WTC11 (cell line): Measurements from ENCODE around the gene GTF3C1. TPM values are rescaled to one million over a fixed set of nuclear protein-coding genes. Genes with fewer than 3 reads are reported as not detected.

Experiments used
- ATAC-seq: fragments of 200-7000 bp; cut with Tn5 transposase; 2 replicates; pipeline ENCODE4 v1.10.0; 2021; ENCODE audit warnings: mild to moderate bottlenecking, moderate library complexity
- CTCF ChIA-PET: fragments of 300-600 bp; sonication (Branson Sonifier 250); formaldehyde crosslinking; loops from one replicate; lab custom pipeline; 2021; ENCODE audit warnings: antibody characterized with exemption; lab: Charles Lee
- POLR2A ChIA-PET: fragments of 350-600 bp; sonication (Branson Sonifier 250); formaldehyde crosslinking; loops from one replicate; lab custom pipeline; 2021; ENCODE audit warnings: antibody characterized with exemption; lab: Charles Lee
- DNase-seq: peaks from one replicate; pipeline ENCODE4 v3.0.0; 2021; ENCODE audit warnings: low spot score
- H3K27ac Mint-ChIP-seq: 2 replicates; pipeline ENCODE4 v1.8.0; 2021; ENCODE audit warnings: mixed read lengths
- H3K27me3 Mint-ChIP-seq: 2 replicates; pipeline ENCODE4 v1.8.0; 2021; ENCODE audit warnings: low read depth, mild to moderate bottlenecking, moderate library complexity, mixed read lengths
- H3K36me3 Mint-ChIP-seq: 2 replicates; pipeline ENCODE4 v1.8.0; 2021; ENCODE audit warnings: mixed read lengths
- H3K4me1 Mint-ChIP-seq: 2 replicates; pipeline ENCODE4 v1.8.0; 2022; ENCODE audit warnings: mixed read lengths
- H3K4me3 Mint-ChIP-seq: 2 replicates; pipeline ENCODE4 v1.8.0; 2021; ENCODE audit warnings: mild to moderate bottlenecking, moderate library complexity, mixed read lengths
- H3K9me3 Mint-ChIP-seq: 2 replicates; pipeline ENCODE4 v1.8.0; 2021; ENCODE audit warnings: mixed read lengths
- CREM ChIP-seq: sonication (generic); formaldehyde crosslinking; IDR thresholded peaks from 2 replicates; pipeline ENCODE4 v1.8.1; 2022; ENCODE audit warnings: mild to moderate bottlenecking, missing genetic modification reagents, moderate library complexity
- ESRRA ChIP-seq: sonication (generic); formaldehyde crosslinking; IDR thresholded peaks from 2 replicates; pipeline ENCODE4 v1.8.1; 2022; ENCODE audit warnings: mild to moderate bottlenecking, missing genetic modification reagents, borderline replicate concordance
- FOXP1 ChIP-seq: sonication (generic); formaldehyde crosslinking; IDR thresholded peaks from 2 replicates; pipeline ENCODE4 v1.8.0; 2022; ENCODE audit warnings: missing genetic modification reagents, mild to moderate bottlenecking, moderate library complexity, borderline replicate concordance
- MXD4 ChIP-seq: fragments of 250-450 bp; sonication (Bioruptor Pico); IDR thresholded peaks from 2 replicates; pipeline ENCODE4 v1.8.0; 2021; ENCODE audit warnings: mild to moderate bottlenecking, moderate library complexity, borderline replicate concordance
- NFATC4 ChIP-seq: fragments of 250-450 bp; sonication (Bioruptor Pico); IDR thresholded peaks from 2 replicates; pipeline ENCODE4 v1.9.0; 2021; ENCODE audit warnings: mild to moderate bottlenecking
- OVOL2 ChIP-seq: fragments of 250-450 bp; sonication (Bioruptor Pico); IDR thresholded peaks from 2 replicates; pipeline ENCODE4 v1.9.0; 2021; ENCODE audit warnings: mild to moderate bottlenecking, borderline replicate concordance
- TCF7 ChIP-seq: sonication (generic); formaldehyde crosslinking; IDR thresholded peaks from 2 replicates; pipeline ENCODE4 v1.8.0; 2022; ENCODE audit warnings: mild to moderate bottlenecking, low read depth, missing genetic modification reagents, moderate library complexity
- ZNF219 ChIP-seq: sonication (generic); formaldehyde crosslinking; IDR thresholded peaks from 2 replicates; pipeline ENCODE4 v1.8.0; 2023; ENCODE audit warnings: missing genetic modification reagents, mild to moderate bottlenecking, borderline replicate concordance
- total RNA-seq: library from RNA; stranded (reverse); gene quantifications from 3 replicates; pipeline ENCODE4 v1.2.3, GENCODE V29; 2021
- TF ChIP-seq, protein P1 (sequence below): fragments of 250-450 bp; sonication (Bioruptor Pico); IDR thresholded peaks from 2 replicates; pipeline ENCODE4 v2.1.2; 2022; ENCODE audit warnings: mild to moderate bottlenecking, moderate library complexity
- TF ChIP-seq, protein P2 (sequence below): sonication (generic); formaldehyde crosslinking; IDR thresholded peaks from 2 replicates; pipeline ENCODE4 v1.8.1; 2023; ENCODE audit warnings: mild to moderate bottlenecking, missing genetic modification reagents, borderline replicate concordance
- TF ChIP-seq, protein P3 (sequence below): fragments of 250-450 bp; sonication (Bioruptor Pico); IDR thresholded peaks from 2 replicates; pipeline ENCODE4 v1.9.0; 2021; ENCODE audit warnings: mild to moderate bottlenecking, borderline replicate concordance
- TF ChIP-seq, protein P4 (sequence below): sonication (generic); formaldehyde crosslinking; IDR thresholded peaks from 2 replicates; pipeline ENCODE4 v1.8.0; 2023; ENCODE audit warnings: mild to moderate bottlenecking, missing genetic modification reagents
- TF ChIP-seq, protein P5 (sequence below): sonication (generic); formaldehyde crosslinking; IDR thresholded peaks from 2 replicates; pipeline ENCODE4 v1.8.1; 2022; ENCODE audit warnings: missing genetic modification reagents, borderline replicate concordance
- TF ChIP-seq, protein P6 (sequence below): sonication (generic); formaldehyde crosslinking; IDR thresholded peaks from 2 replicates; pipeline ENCODE4 v1.8.1; 2023; ENCODE audit warnings: mild to moderate bottlenecking, missing genetic modification reagents, moderate library complexity

Gene GTF3C1
- total RNA-seq, 1 experiment from 2014 or later, result 146 TPM

DNA sequence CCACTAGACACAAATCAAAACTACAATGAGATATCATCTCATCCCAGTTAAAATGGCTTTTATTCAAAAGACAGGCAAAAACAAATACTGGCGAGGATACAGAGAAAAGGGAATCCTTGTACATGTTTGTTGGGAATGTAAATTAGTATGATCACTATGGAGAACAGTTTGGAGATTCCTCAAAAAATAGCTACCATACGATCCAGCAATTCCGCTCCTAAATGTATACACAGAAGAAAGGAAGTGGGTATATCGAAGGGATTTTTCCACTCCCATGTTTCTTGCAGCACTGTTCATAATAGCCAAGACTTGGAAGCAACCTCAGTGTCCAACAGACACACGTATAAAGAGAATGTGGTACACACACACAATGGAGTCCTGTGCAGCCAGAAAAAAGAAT is 35.5 kb upstream of the GTF3C1 start:
- no peak overlapping the region for H3K27ac Mint-ChIP-seq
- DNase-seq (no peak), ATAC-seq (no peak)
- POLR2A ChIA-PET, result no interaction called here
- CTCF ChIA-PET, result no interaction called here
- 0 out of 2 replicates have a peak, but pooled peaks cover 6% of the 10 kb centered on the region for H3K9me3 Mint-ChIP-seq
- H3K27me3 Mint-ChIP-seq, result no peaks in the 10 kb centered on the region
- H3K4me1 Mint-ChIP-seq, result no peaks in the 10 kb centered on the region
- TF ChIP-seq TCF7 (CRISPR knock-in tag), result no peak
- TF ChIP-seq FOXP1 (CRISPR knock-in tag), result no peak
- peaks cover 9% of the 10 kb centered on the region for H3K36me3 Mint-ChIP-seq
- H3K4me3 Mint-ChIP-seq, result no peak overlapping the region

DNA sequence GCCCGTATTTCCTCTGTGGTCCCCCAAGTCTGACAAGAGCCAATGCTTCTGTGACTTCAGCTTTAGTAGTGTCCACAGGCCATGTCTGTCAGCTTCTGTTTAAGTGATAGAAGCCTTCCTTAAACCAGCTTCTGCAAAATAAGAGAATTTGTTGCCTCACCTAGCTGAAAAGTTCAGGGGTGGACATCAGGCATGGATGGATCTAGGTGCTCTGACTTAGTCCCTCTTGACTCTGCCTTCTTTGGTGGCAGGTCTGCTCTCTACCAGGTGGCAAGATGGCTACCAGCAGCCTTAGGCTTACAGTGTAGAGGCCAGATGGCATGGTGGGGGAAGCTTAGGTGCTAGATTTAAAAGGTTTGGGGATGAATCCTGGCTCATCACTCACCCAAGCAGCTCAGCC is 33.9 kb upstream of the GTF3C1 start:
- POLR2A ChIA-PET, result no interaction called here
- H3K4me1 Mint-ChIP-seq, result no peaks in the 10 kb centered on the region

DNA sequence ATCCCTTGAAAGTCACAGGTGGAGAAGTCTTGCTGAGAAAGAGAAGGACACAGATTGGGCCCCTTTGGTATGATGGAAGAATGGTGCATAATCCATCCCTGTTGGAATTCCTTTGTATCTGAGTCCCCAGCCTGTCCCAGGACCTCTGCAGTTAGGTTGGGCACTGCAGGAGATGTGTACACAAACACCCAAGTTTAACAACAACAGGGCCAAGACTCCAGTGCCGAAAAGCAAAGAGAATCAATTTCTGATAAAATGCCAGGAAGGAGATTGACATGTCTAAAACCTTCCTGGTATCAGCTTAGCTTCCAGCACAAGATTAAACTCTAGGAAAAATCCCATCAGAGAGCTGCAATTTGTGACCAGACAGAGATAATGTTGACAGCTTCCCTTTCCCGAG is 33.2 kb upstream of the GTF3C1 start:
- H3K27ac Mint-ChIP-seq, result peak overlapping the region; percentile 40; the same call in 1 of the 2 replicates
- H3K27me3 Mint-ChIP-seq, result no peaks in the 10 kb centered on the region
- no peak overlapping the region for H3K4me3 Mint-ChIP-seq
- H3K36me3 Mint-ChIP-seq, result peaks cover 3% of the 10 kb centered on the region; the same call in 1 of the 2 replicates
- DNase-seq (no peak), ATAC-seq (no peak)
- H3K9me3 Mint-ChIP-seq, result no peaks in the 10 kb centered on the region
- ChIA-PET CTCF (interaction anchor here (0.5 to 0.9 kb wide), 2 partner anchors 57 to 306 kb away, joined by 3 read pairs; no protein-coding TSS in a partner anchor), POLR2A (no interaction called here)
- no peaks in the 10 kb centered on the region for H3K4me1 Mint-ChIP-seq
- TF ChIP-seq ZNF219 (CRISPR knock-in tag), result no peak
- TF ChIP-seq, protein P1, sequence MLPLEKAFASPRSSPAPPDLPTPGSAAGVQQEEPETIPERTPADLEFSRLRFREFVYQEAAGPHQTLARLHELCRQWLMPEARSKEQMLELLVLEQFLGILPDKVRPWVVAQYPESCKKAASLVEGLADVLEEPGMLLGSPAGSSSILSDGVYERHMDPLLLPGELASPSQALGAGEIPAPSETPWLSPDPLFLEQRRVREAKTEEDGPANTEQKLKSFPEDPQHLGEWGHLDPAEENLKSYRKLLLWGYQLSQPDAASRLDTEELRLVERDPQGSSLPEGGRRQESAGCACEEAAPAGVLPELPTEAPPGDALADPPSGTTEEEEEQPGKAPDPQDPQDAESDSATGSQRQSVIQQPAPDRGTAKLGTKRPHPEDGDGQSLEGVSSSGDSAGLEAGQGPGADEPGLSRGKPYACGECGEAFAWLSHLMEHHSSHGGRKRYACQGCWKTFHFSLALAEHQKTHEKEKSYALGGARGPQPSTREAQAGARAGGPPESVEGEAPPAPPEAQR, result no peak
- no peak for TF ChIP-seq OVOL2 (CRISPR knock-in tag)
- TF ChIP-seq, protein P2, sequence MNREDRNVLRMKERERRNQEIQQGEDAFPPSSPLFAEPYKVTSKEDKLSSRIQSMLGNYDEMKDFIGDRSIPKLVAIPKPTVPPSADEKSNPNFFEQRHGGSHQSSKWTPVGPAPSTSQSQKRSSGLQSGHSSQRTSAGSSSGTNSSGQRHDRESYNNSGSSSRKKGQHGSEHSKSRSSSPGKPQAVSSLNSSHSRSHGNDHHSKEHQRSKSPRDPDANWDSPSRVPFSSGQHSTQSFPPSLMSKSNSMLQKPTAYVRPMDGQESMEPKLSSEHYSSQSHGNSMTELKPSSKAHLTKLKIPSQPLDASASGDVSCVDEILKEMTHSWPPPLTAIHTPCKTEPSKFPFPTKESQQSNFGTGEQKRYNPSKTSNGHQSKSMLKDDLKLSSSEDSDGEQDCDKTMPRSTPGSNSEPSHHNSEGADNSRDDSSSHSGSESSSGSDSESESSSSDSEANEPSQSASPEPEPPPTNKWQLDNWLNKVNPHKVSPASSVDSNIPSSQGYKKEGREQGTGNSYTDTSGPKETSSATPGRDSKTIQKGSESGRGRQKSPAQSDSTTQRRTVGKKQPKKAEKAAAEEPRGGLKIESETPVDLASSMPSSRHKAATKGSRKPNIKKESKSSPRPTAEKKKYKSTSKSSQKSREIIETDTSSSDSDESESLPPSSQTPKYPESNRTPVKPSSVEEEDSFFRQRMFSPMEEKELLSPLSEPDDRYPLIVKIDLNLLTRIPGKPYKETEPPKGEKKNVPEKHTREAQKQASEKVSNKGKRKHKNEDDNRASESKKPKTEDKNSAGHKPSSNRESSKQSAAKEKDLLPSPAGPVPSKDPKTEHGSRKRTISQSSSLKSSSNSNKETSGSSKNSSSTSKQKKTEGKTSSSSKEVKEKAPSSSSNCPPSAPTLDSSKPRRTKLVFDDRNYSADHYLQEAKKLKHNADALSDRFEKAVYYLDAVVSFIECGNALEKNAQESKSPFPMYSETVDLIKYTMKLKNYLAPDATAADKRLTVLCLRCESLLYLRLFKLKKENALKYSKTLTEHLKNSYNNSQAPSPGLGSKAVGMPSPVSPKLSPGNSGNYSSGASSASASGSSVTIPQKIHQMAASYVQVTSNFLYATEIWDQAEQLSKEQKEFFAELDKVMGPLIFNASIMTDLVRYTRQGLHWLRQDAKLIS (CRISPR knock-in tag), result no peak
- TF ChIP-seq ESRRA (CRISPR knock-in tag), result no peak
- TF ChIP-seq, protein P3, sequence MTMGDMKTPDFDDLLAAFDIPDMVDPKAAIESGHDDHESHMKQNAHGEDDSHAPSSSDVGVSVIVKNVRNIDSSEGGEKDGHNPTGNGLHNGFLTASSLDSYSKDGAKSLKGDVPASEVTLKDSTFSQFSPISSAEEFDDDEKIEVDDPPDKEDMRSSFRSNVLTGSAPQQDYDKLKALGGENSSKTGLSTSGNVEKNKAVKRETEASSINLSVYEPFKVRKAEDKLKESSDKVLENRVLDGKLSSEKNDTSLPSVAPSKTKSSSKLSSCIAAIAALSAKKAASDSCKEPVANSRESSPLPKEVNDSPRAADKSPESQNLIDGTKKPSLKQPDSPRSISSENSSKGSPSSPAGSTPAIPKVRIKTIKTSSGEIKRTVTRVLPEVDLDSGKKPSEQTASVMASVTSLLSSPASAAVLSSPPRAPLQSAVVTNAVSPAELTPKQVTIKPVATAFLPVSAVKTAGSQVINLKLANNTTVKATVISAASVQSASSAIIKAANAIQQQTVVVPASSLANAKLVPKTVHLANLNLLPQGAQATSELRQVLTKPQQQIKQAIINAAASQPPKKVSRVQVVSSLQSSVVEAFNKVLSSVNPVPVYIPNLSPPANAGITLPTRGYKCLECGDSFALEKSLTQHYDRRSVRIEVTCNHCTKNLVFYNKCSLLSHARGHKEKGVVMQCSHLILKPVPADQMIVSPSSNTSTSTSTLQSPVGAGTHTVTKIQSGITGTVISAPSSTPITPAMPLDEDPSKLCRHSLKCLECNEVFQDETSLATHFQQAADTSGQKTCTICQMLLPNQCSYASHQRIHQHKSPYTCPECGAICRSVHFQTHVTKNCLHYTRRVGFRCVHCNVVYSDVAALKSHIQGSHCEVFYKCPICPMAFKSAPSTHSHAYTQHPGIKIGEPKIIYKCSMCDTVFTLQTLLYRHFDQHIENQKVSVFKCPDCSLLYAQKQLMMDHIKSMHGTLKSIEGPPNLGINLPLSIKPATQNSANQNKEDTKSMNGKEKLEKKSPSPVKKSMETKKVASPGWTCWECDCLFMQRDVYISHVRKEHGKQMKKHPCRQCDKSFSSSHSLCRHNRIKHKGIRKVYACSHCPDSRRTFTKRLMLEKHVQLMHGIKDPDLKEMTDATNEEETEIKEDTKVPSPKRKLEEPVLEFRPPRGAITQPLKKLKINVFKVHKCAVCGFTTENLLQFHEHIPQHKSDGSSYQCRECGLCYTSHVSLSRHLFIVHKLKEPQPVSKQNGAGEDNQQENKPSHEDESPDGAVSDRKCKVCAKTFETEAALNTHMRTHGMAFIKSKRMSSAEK (CRISPR knock-in tag), result no peak
- no peak for TF ChIP-seq MXD4 (CRISPR knock-in tag)
- TF ChIP-seq, protein P4, sequence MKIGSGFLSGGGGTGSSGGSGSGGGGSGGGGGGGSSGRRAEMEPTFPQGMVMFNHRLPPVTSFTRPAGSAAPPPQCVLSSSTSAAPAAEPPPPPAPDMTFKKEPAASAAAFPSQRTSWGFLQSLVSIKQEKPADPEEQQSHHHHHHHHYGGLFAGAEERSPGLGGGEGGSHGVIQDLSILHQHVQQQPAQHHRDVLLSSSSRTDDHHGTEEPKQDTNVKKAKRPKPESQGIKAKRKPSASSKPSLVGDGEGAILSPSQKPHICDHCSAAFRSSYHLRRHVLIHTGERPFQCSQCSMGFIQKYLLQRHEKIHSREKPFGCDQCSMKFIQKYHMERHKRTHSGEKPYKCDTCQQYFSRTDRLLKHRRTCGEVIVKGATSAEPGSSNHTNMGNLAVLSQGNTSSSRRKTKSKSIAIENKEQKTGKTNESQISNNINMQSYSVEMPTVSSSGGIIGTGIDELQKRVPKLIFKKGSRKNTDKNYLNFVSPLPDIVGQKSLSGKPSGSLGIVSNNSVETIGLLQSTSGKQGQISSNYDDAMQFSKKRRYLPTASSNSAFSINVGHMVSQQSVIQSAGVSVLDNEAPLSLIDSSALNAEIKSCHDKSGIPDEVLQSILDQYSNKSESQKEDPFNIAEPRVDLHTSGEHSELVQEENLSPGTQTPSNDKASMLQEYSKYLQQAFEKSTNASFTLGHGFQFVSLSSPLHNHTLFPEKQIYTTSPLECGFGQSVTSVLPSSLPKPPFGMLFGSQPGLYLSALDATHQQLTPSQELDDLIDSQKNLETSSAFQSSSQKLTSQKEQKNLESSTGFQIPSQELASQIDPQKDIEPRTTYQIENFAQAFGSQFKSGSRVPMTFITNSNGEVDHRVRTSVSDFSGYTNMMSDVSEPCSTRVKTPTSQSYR (CRISPR knock-in tag), result no peak
- TF ChIP-seq NFATC4 (CRISPR knock-in tag), result no peak
- TF ChIP-seq, protein P5, sequence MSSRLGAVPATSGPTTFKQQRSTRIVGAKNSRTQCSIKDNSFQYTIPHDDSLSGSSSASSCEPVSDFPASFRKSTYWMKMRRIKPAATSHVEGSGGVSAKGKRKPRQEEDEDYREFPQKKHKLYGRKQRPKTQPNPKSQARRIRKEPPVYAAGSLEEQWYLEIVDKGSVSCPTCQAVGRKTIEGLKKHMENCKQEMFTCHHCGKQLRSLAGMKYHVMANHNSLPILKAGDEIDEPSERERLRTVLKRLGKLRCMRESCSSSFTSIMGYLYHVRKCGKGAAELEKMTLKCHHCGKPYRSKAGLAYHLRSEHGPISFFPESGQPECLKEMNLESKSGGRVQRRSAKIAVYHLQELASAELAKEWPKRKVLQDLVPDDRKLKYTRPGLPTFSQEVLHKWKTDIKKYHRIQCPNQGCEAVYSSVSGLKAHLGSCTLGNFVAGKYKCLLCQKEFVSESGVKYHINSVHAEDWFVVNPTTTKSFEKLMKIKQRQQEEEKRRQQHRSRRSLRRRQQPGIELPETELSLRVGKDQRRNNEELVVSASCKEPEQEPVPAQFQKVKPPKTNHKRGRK (CRISPR knock-in tag), result no peak

More for the DNA sequence above, 33.9 kb upstream of the GTF3C1 start:
- no peak for ATAC-seq
- H3K9me3 Mint-ChIP-seq, result no peaks in the 10 kb centered on the region
- DNase-seq, result no peak
- CTCF ChIA-PET, result interaction anchor here (0.9 kb wide), 1 partner anchor 56 kb away, joined by 3 read pairs; no protein-coding TSS in a partner anchor
- H3K27me3 Mint-ChIP-seq, result no peaks in the 10 kb centered on the region
- no peak overlapping the region for H3K27ac Mint-ChIP-seq
- no peak for TF ChIP-seq CREM (CRISPR knock-in tag)
- TF ChIP-seq, protein P6, sequence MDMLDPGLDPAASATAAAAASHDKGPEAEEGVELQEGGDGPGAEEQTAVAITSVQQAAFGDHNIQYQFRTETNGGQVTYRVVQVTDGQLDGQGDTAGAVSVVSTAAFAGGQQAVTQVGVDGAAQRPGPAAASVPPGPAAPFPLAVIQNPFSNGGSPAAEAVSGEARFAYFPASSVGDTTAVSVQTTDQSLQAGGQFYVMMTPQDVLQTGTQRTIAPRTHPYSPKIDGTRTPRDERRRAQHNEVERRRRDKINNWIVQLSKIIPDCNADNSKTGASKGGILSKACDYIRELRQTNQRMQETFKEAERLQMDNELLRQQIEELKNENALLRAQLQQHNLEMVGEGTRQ (CRISPR knock-in tag), result no peak
- peaks cover 3% of the 10 kb centered on the region; the same call in 1 of the 2 replicates for H3K36me3 Mint-ChIP-seq
- H3K4me3 Mint-ChIP-seq, result no peak overlapping the region
